Amniotic stem cell (primary cell): ENCODE data around the gene EPHB3.
"Not testable (repeated sequence)": the region's sequence is repeated elsewhere in the genome, so short reads cannot be mapped to it uniquely, and the experiment has no call there.

Experiments
- DNase-seq: peaks from one replicate; lab custom pipeline; 2025; lab: John Stamatoyannopoulos, UW

The EPHB3 gene

GRCh38 chr3:184600685-184601377 is 39.2 kb downstream of the EPHB3 start:
- DNase-seq: no peak

GRCh38 chr3:184601576-184602371 is 40.2 kb downstream of the EPHB3 start:
- DNase-seq: no peak

GRCh38 chr3:184602372-184603150 is 41.0 kb downstream of the EPHB3 start:
- DNase-seq: no peak

- DNase-seq: no peak
Observed at GRCh38 chr3:184603151-184604030, 41.8 kb downstream of the EPHB3 start.

GRCh38 chr3:184604039-184604601 is 42.5 kb downstream of the EPHB3 start:
- DNase-seq: no peak

GRCh38 chr3:184604615-184605290 is 43.2 kb downstream of the EPHB3 start:
- DNase-seq: no peak

- no peak for DNase-seq
Observed at GRCh38 chr3:184608209-184608608, 46.6 kb downstream of the EPHB3 start.

GRCh38 chr3:184609476-184610244 is 48.1 kb downstream of the EPHB3 start:
- no peak for DNase-seq

- DNase-seq: no peak
Observed at GRCh38 chr3:184610245-184610871, 48.8 kb downstream of the EPHB3 start.

GRCh38 chr3:184611607-184612281 is 50.2 kb downstream of the EPHB3 start:
- DNase-seq: no peak

GRCh38 chr3:184615396-184615795 is 53.8 kb downstream of the EPHB3 start:
- DNase-seq: no peak

- no peak for DNase-seq
Observed at GRCh38 chr3:184616436-184616835, 54.9 kb downstream of the EPHB3 start.

- DNase-seq: not testable (repeated sequence)
Observed at GRCh38 chr3:184617306-184617705, 55.7 kb downstream of the EPHB3 start.

- no peak for DNase-seq
Observed at GRCh38 chr3:184618811-184619210, 57.2 kb downstream of the EPHB3 start.

- no peak for DNase-seq
Observed at GRCh38 chr3:184619369-184619768, 57.8 kb downstream of the EPHB3 start.

GRCh38 chr3:184619787-184620430 is 58.3 kb downstream of the EPHB3 start:
- no peak for DNase-seq

GRCh38 chr3:184620475-184621119 is 59.0 kb downstream of the EPHB3 start:
- no peak for DNase-seq

- not testable (repeated sequence) for DNase-seq
Observed at GRCh38 chr3:184622156-184622555, 60.6 kb downstream of the EPHB3 start.
